Natural killer cell treated with Interleukin-12 subunit alpha and Interleukin-12 subunit beta and Interleukin-15 and Interleukin-18, amount 100 ng/mL, for 72 hours (primary cell): ENCODE measurements around the gene ABCC2. TPM values are rescaled to one million over a fixed set of nuclear protein-coding genes. Genes with fewer than 3 reads are reported as not detected.
"Not testable (repeated sequence)": the region's sequence is repeated elsewhere in the genome, so short reads cannot be mapped to it uniquely, and the experiment has no call there.

Experiments used
- ATAC-seq, 2 donors: fragments of 150-1000 bp; cut with Tn5 transposase in 1 of 2; sonication (Bioruptor Pico), chemical (Tn5 transposase) in 1 of 2; 2 replicates each; pipeline ENCODE4 v1.10.0; 2021
- DNase-seq: peaks from one replicate; pipeline ENCODE4 v3.0.0; 2022; ENCODE audit warnings: low spot score
- H3K27ac Mint-ChIP-seq, 2 donors: 1 replicate in 1 of 2; 2 replicates in 1 of 2; pipeline ENCODE4 v1.8.0; 2022; ENCODE audit warnings: mixed read lengths in 2 of 2, mild to moderate bottlenecking in 1 of 2, moderate library complexity in 1 of 2
- H3K27me3 Mint-ChIP-seq, 2 donors: 1 replicate in 1 of 2; 2 replicates in 1 of 2; pipeline ENCODE4 v1.8.0; 2022; ENCODE audit warnings: mixed read lengths in 2 of 2
- H3K36me3 Mint-ChIP-seq: one replicate; pipeline ENCODE4 v1.8.0; 2022; ENCODE audit warnings: mixed read lengths
- H3K4me1 Mint-ChIP-seq, 2 donors: 1 replicate in 1 of 2; 2 replicates in 1 of 2; pipeline ENCODE4 v1.8.0; 2022; ENCODE audit warnings: low read depth in 2 of 2, mixed read lengths in 2 of 2, mild to moderate bottlenecking in 1 of 2
- H3K4me3 Mint-ChIP-seq: one replicate; pipeline ENCODE4 v1.8.0; 2022; ENCODE audit warnings: mixed read lengths
- H3K9me3 Mint-ChIP-seq: 2 replicates; pipeline ENCODE4 v1.8.0; 2022; ENCODE audit warnings: mixed read lengths
- total RNA-seq, 2 donors: library from RNA; stranded (reverse); gene quantifications; one replicate each; pipeline ENCODE4 v1.2.3, GENCODE V29; 2022

The ABCC2 gene
- total RNA-seq, 2 donors from 2014 or later: 1.5 to 3.4 TPM

- ATAC-seq (no peak), DNase-seq (no peak)
- Mint-ChIP-seq H3K9me3 (no peaks in the 10 kb centered on the region), H3K4me1 (no peaks in the 10 kb centered on the region), H3K36me3 (no peaks in the 10 kb centered on the region), H3K4me3 (no peak overlapping the region), H3K27me3 (no peaks in the 10 kb centered on the region), H3K27ac (no peak overlapping the region)
Observed at GRCh38 chr10:99806091-99806490, 23.7 kb downstream of the ABCC2 start.

GRCh38 chr10:99807786-99808185 lies 25.3 kb downstream of the ABCC2 start:
- H3K27me3 Mint-ChIP-seq: no peaks in the 10 kb centered on the region
- DNase-seq (no peak), ATAC-seq (no peak)
- no peaks in the 10 kb centered on the region for H3K36me3 Mint-ChIP-seq
- H3K27ac Mint-ChIP-seq: no peak overlapping the region
- no peak overlapping the region for H3K4me3 Mint-ChIP-seq
- no peaks in the 10 kb centered on the region for H3K9me3 Mint-ChIP-seq
- H3K4me1 Mint-ChIP-seq: no peaks in the 10 kb centered on the region

- H3K27me3 Mint-ChIP-seq: no peaks in the 10 kb centered on the region
- DNase-seq (no peak), ATAC-seq (no peak)
- H3K4me1 Mint-ChIP-seq: no peaks in the 10 kb centered on the region
- H3K36me3 Mint-ChIP-seq: no peaks in the 10 kb centered on the region
- H3K9me3 Mint-ChIP-seq: no peaks in the 10 kb centered on the region
- H3K4me3 Mint-ChIP-seq: no peak overlapping the region
- H3K27ac Mint-ChIP-seq: no peak overlapping the region
Observed at GRCh38 chr10:99808270-99808669, 25.8 kb downstream of the ABCC2 start.

- Mint-ChIP-seq H3K27me3 (no peaks in the 10 kb centered on the region), H3K36me3 (no peaks in the 10 kb centered on the region), H3K27ac (no peak overlapping the region), H3K9me3 (no peaks in the 10 kb centered on the region), H3K4me3 (no peak overlapping the region), H3K4me1 (no peaks in the 10 kb centered on the region)
- no peak for ATAC-seq
- no peak for DNase-seq
Observed at GRCh38 chr10:99809481-99809880, 27.0 kb downstream of the ABCC2 start.

- Mint-ChIP-seq H3K27ac (no peak overlapping the region), H3K36me3 (no peaks in the 10 kb centered on the region), H3K4me1 (no peaks in the 10 kb centered on the region), H3K9me3 (no peaks in the 10 kb centered on the region), H3K27me3 (no peaks in the 10 kb centered on the region), H3K4me3 (no peak overlapping the region)
- ATAC-seq (no peak), DNase-seq (no peak)
Observed at GRCh38 chr10:99809931-99810615, 27.6 kb downstream of the ABCC2 start.

- ATAC-seq (no peak), DNase-seq (no peak)
- Mint-ChIP-seq H3K4me3 (no peak overlapping the region), H3K9me3 (no peaks in the 10 kb centered on the region), H3K27me3 (no peaks in the 10 kb centered on the region), H3K27ac (no peak overlapping the region), H3K4me1 (no peaks in the 10 kb centered on the region), H3K36me3 (no peaks in the 10 kb centered on the region)
Observed at GRCh38 chr10:99812177-99812576, 29.7 kb downstream of the ABCC2 start.

GRCh38 chr10:99814143-99814542 lies 31.7 kb downstream of the ABCC2 start:
- no peaks in the 10 kb centered on the region for H3K36me3 Mint-ChIP-seq
- H3K4me3 Mint-ChIP-seq: no peak overlapping the region
- no peak for ATAC-seq
- H3K27me3 Mint-ChIP-seq: no peaks in the 10 kb centered on the region
- H3K4me1 Mint-ChIP-seq: no peaks in the 10 kb centered on the region
- no peak overlapping the region for H3K27ac Mint-ChIP-seq
- DNase-seq: no peak
- no peaks in the 10 kb centered on the region for H3K9me3 Mint-ChIP-seq

GRCh38 chr10:99815621-99816020 lies 33.2 kb downstream of the ABCC2 start:
- no peak overlapping the region for H3K27ac Mint-ChIP-seq
- no peaks in the 10 kb centered on the region for H3K9me3 Mint-ChIP-seq
- no peak overlapping the region for H3K4me3 Mint-ChIP-seq
- no peak for ATAC-seq
- H3K4me1 Mint-ChIP-seq: no peaks in the 10 kb centered on the region
- no peaks in the 10 kb centered on the region for H3K36me3 Mint-ChIP-seq
- no peaks in the 10 kb centered on the region for H3K27me3 Mint-ChIP-seq
- DNase-seq: no peak

GRCh38 chr10:99827936-99828335 lies 45.5 kb downstream of the ABCC2 start:
- H3K4me1 Mint-ChIP-seq: peaks cover 10 to 14% of the 10 kb centered on the region in 2 donors
- H3K27ac Mint-ChIP-seq: peak overlapping the region in 1 of 2 donors; percentile 46
- peaks cover 0 to 3% of the 10 kb centered on the region in 2 donors for H3K27me3 Mint-ChIP-seq
- ATAC-seq: no peak
- H3K9me3 Mint-ChIP-seq: no peaks in the 10 kb centered on the region
- H3K36me3 Mint-ChIP-seq: no peaks in the 10 kb centered on the region
- no peak overlapping the region for H3K4me3 Mint-ChIP-seq
- no peak for DNase-seq

- H3K4me3 Mint-ChIP-seq: peak overlapping the region; percentile 43
Observed at GRCh38 chr10:99828464-99828863, 46.0 kb downstream of the ABCC2 start.

GRCh38 chr10:99832439-99832838 lies 50.0 kb downstream of the ABCC2 start:
- H3K9me3 Mint-ChIP-seq: no peaks in the 10 kb centered on the region
- H3K27me3 Mint-ChIP-seq: peaks cover 0 to under 1% of the 10 kb centered on the region in 2 donors
- H3K4me3 Mint-ChIP-seq: no peak overlapping the region
- ATAC-seq (no peak), DNase-seq (no peak)
- no peaks in the 10 kb centered on the region for H3K36me3 Mint-ChIP-seq
- H3K27ac Mint-ChIP-seq: no peak overlapping the region
- H3K4me1 Mint-ChIP-seq: peaks cover 10 to 14% of the 10 kb centered on the region in 2 donors

More at GRCh38 chr10:99828464-99828863, 46.0 kb downstream of the ABCC2 start:
- Mint-ChIP-seq H3K4me1 (peaks cover 10 to 14% of the 10 kb centered on the region in 2 donors), H3K27me3 (peaks cover 0 to 3% of the 10 kb centered on the region in 2 donors), H3K9me3 (no peaks in the 10 kb centered on the region), H3K27ac (peak overlapping the region; percentile 40 to 46), H3K36me3 (no peaks in the 10 kb centered on the region)
- DNase-seq (no peak), ATAC-seq (peak; percentile 84 to 90)

- no peaks in the 10 kb centered on the region for H3K36me3 Mint-ChIP-seq
- DNase-seq: no peak
- peaks cover 0 to 4% of the 10 kb centered on the region in 2 donors for H3K4me1 Mint-ChIP-seq
- no peak overlapping the region for H3K27ac Mint-ChIP-seq
- peak in 1 of 2 donors; percentile 67 for ATAC-seq
- H3K27me3 Mint-ChIP-seq: no peaks in the 10 kb centered on the region
- no peak overlapping the region for H3K4me3 Mint-ChIP-seq
- H3K9me3 Mint-ChIP-seq: no peaks in the 10 kb centered on the region
Observed at GRCh38 chr10:99834410-99834809, 52.0 kb downstream of the ABCC2 start.

- H3K4me1 Mint-ChIP-seq: no peaks in the 10 kb centered on the region
- no peaks in the 10 kb centered on the region for H3K9me3 Mint-ChIP-seq
- ATAC-seq (no peak), DNase-seq (no peak)
- no peaks in the 10 kb centered on the region for H3K36me3 Mint-ChIP-seq
- H3K27me3 Mint-ChIP-seq: no peaks in the 10 kb centered on the region
- H3K27ac Mint-ChIP-seq: no peak overlapping the region
- H3K4me3 Mint-ChIP-seq: no peak overlapping the region
Observed at GRCh38 chr10:99835947-99836346, 53.5 kb downstream of the ABCC2 start.

GRCh38 chr10:99836711-99837110 lies 54.3 kb downstream of the ABCC2 start:
- no peaks in the 10 kb centered on the region for H3K4me1 Mint-ChIP-seq
- H3K27ac Mint-ChIP-seq: no peak overlapping the region
- ATAC-seq: no peak
- DNase-seq: no peak
- no peak overlapping the region for H3K4me3 Mint-ChIP-seq
- no peaks in the 10 kb centered on the region for H3K9me3 Mint-ChIP-seq
- no peaks in the 10 kb centered on the region for H3K27me3 Mint-ChIP-seq
- no peaks in the 10 kb centered on the region for H3K36me3 Mint-ChIP-seq

- H3K4me1 Mint-ChIP-seq, H3K27ac Mint-ChIP-seq, ATAC-seq: not testable (repeated sequence)
Observed at GRCh38 chr10:99840859-99841258, 58.4 kb downstream of the ABCC2 start.

More at GRCh38 chr10:99840859-99841258, 58.4 kb downstream of the ABCC2 start:
- not testable (repeated sequence) for H3K4me3 Mint-ChIP-seq, H3K36me3 Mint-ChIP-seq, H3K27me3 Mint-ChIP-seq, H3K9me3 Mint-ChIP-seq, DNase-seq
